NT2/D1 (cell line): ENCODE data around the gene GALK1.

Source experiments
- SUZ12 ChIP-seq: IDR thresholded peaks from 2 replicates; pipeline ENCODE4 v1.6.1; 2011; ENCODE audit not compliant: insufficient read length, insufficient read depth; ENCODE audit errors: extremely low read depth
- ZNF274 ChIP-seq: IDR thresholded peaks from 2 replicates; pipeline ENCODE4 v1.6.1; 2011; ENCODE audit warnings: mild to moderate bottlenecking, low read depth, low read length

- no peak for TF ChIP-seq SUZ12
- no peak for TF ChIP-seq ZNF274
Observed at GRCh38 chr17:75767881-75768280, 2.9 kb upstream of the GALK1 start.
